Left lung (tissue), 10 donors: ENCODE measurements around the gene TMEM107. TPM values are rescaled to one million over a fixed set of nuclear protein-coding genes. Genes with fewer than 3 reads are reported as not detected.

Experiments used
- ATAC-seq: fragments of 200-7000 bp; cut with Tn5 transposase; one replicate; pipeline ENCODE4 v1.9.1; 2020; ENCODE audit warnings: moderate library complexity
- DNase-seq, 4 donors: peaks; one replicate each; pipeline ENCODE4 v3.0.0-alpha.2; 2013 to 2020
- H3K27ac ChIP-seq, 2 donors: fragments of 200-600 bp; sonication (generic) in 1 of 2; one replicate each; pipeline versions ENCODE4 v1.5.0 to v1.8.0; 2020 to 2021
- H3K27me3 ChIP-seq, 2 donors: fragments of 200-600 bp; sonication (generic) in 1 of 2; one replicate each; pipeline versions ENCODE4 v1.5.0 to v1.8.0; 2020 to 2021
- H3K36me3 ChIP-seq, 2 donors: fragments of 200-600 bp; sonication (generic) in 1 of 2; one replicate each; pipeline versions ENCODE4 v1.5.0 to v1.8.0; 2020 to 2021
- H3K4me1 ChIP-seq, 2 donors: fragments of 200-600 bp; one replicate each; pipeline ENCODE4 v1.8.0; 2021
- H3K4me3 ChIP-seq, 2 donors: fragments of 200-600 bp; sonication (generic) in 1 of 2; one replicate each; pipeline versions ENCODE4 v1.5.0 to v1.8.0; 2020 to 2021; ENCODE audit warnings: mild to moderate bottlenecking in 1 of 2
- H3K9me3 ChIP-seq, 2 donors: fragments of 200-600 bp; sonication (generic) in 1 of 2; one replicate each; pipeline versions ENCODE4 v1.5.0 to v1.8.0; 2020 to 2021
- CTCF ChIP-seq, 2 donors: fragments of 200-600 bp; sonication (generic) in 1 of 2; IDR thresholded peaks; one replicate each; pipeline versions ENCODE4 v1.5.0 to v1.8.0; 2021; ENCODE audit warnings: antibody characterized with exemption in 2 of 2
- intact Hi-C, 2 donors: fragments of 100-400 bp; cut with DNase I; formaldehyde crosslinking; loops; one replicate each; pipeline versions ENCODE4 v1.11.2 to v1.14.2; 2022
- polyA plus RNA-seq, 6 donors: library from polyadenylated mRNA; unstranded; fragments of 120-200 nt; gene quantifications; one replicate each; pipeline ENCODE4 v1.2.1, GENCODE V29; 2013; ENCODE audit not compliant: insufficient read length in 6 of 6
- total RNA-seq, 2 donors: library from RNA; stranded (reverse); fragmentation: NEBNext Ultra II Directional; extraction: Animal tissue kit (Norgen Biotek cat#: 25700); gene quantifications; one replicate each; pipeline ENCODE4 v1.2.1, GENCODE V29; 2021
- donor health status: DM: no; HTN: yes; CAD: no.
- donor health status: DM: no; HTN: no; CAD: no.

Gene TMEM107
- total and polyA plus RNA-seq, 8 donors: 15.0 to 21.0 (median 18.5) TPM

GRCh38 chr17:8131844-8132441, 44.2 kb downstream of the TMEM107 start:
- Histone ChIP-seq H3K4me3 (no peak overlapping the region), H3K9me3 (no peaks in the 10 kb centered on the region), H3K27me3 (peaks cover 0 to 46% of the 10 kb centered on the region in 2 donors), H3K36me3 (no peaks in the 10 kb centered on the region), H3K4me1 (peaks cover 0 to 8% of the 10 kb centered on the region in 2 donors), H3K27ac (peak overlapping the region in 1 of 2 donors; percentile 26)
- intact Hi-C loops: no loop called here
- no peak for TF ChIP-seq CTCF (IDR thresholded peaks at IDR 0.05)
- peak; percentile 80 for ATAC-seq
- no peak for DNase-seq

GRCh38 chr17:8128125-8128784, 47.9 kb downstream of the TMEM107 start:
- Histone ChIP-seq H3K27ac (no peak overlapping the region), H3K4me3 (no peak overlapping the region), H3K4me1 (peaks cover 20 to 45% of the 10 kb centered on the region in 2 donors), H3K27me3 (peaks cover 18 to 83% of the 10 kb centered on the region in 2 donors), H3K36me3 (no peaks in the 10 kb centered on the region), H3K9me3 (no peaks in the 10 kb centered on the region)
- intact Hi-C loops: loop anchor here in 1 of 2 donors (10.0 kb wide), 1 partner anchor 57 kb away; no protein-coding TSS in a partner anchor
- ATAC-seq (no peak), DNase-seq (peak in 1 of 4 donors; percentile 8)
- no peak for TF ChIP-seq CTCF (IDR thresholded peaks at IDR 0.05)

GRCh38 chr17:8126491-8127066, 49.6 kb downstream of the TMEM107 start:
- intact Hi-C loops: loop anchor here in 1 of 2 donors (10.0 kb wide), 1 partner anchor 58 kb away; no protein-coding TSS in a partner anchor
- ATAC-seq (peak; percentile 67), DNase-seq (peak in 1 of 4 donors; percentile 85)
- no peak for TF ChIP-seq CTCF (IDR thresholded peaks at IDR 0.05)
- Histone ChIP-seq H3K36me3 (no peaks in the 10 kb centered on the region), H3K27ac (peak overlapping the region; percentile 33 to 44), H3K4me3 (peak overlapping the region; percentile 46 to 65), H3K9me3 (no peaks in the 10 kb centered on the region), H3K27me3 (peaks cover 28 to 100% of the 10 kb centered on the region in 2 donors), H3K4me1 (peaks cover 31 to 62% of the 10 kb centered on the region in 2 donors)

GRCh38 chr17:8125947-8126490, 50.2 kb downstream of the TMEM107 start:
- Histone ChIP-seq H3K27ac (peak overlapping the region; percentile 33 to 44), H3K9me3 (no peaks in the 10 kb centered on the region), H3K27me3 (peaks cover 28 to 100% of the 10 kb centered on the region in 2 donors), H3K4me3 (peak overlapping the region; percentile 46 to 65), H3K36me3 (no peaks in the 10 kb centered on the region), H3K4me1 (peaks cover 31 to 67% of the 10 kb centered on the region in 2 donors)
- peak; percentile 1 for ATAC-seq
- DNase-seq: peak in 1 of 4 donors; percentile 79
- intact Hi-C loops: loop anchor here in 1 of 2 donors (10.0 kb wide), 1 partner anchor 59 kb away; no protein-coding TSS in a partner anchor
- no peak for TF ChIP-seq CTCF (IDR thresholded peaks at IDR 0.05)
